IMR-90 (cell line): ENCODE results near the gene ISCU.

Experiments
- CTCF ChIP-seq: conservative IDR thresholded peaks from 2 replicates; pipeline ENCODE4 v1.5.1; 2012; ENCODE audit warnings: mild to moderate bottlenecking, low read depth, low read length, improper control_type of control experiment
- FOS ChIP-seq: fragments of 150-350 bp; IDR thresholded peaks from 2 replicates; pipeline ENCODE4 v1.6.1; 2016; ENCODE audit warnings: low read depth, low read length
- MAFK ChIP-seq: IDR thresholded peaks from 2 replicates; pipeline ENCODE4 v1.6.1; 2012; ENCODE audit warnings: low read depth, low read length, improper control_type of control experiment
- MXI1 ChIP-seq: IDR thresholded peaks from 2 replicates; pipeline ENCODE4 v1.6.1; 2012; ENCODE audit warnings: low read depth, mild to moderate bottlenecking, low read length, moderate library complexity, borderline replicate concordance
- POLR2A ChIP-seq: IDR thresholded peaks from 2 replicates; pipeline ENCODE4 v1.6.1; 2012; ENCODE audit warnings: mild to moderate bottlenecking, low read depth, low read length
- RAD21 ChIP-seq: IDR thresholded peaks from 2 replicates; pipeline ENCODE4 v1.6.1; 2012; ENCODE audit warnings: low read length, improper control_type of control experiment
- SMC3 ChIP-seq: fragments of 150-350 bp; IDR thresholded peaks from 2 replicates; pipeline ENCODE4 v1.6.1; 2016; ENCODE audit warnings: low read depth, mild to moderate bottlenecking, antibody characterized with exemption, low read length, moderate library complexity
- USF2 ChIP-seq: fragments of 150-350 bp; IDR thresholded peaks from 2 replicates; pipeline ENCODE4 v1.6.1; 2017; ENCODE audit warnings: mild to moderate bottlenecking, antibody characterized with exemption, low read length, low read depth

DNA sequence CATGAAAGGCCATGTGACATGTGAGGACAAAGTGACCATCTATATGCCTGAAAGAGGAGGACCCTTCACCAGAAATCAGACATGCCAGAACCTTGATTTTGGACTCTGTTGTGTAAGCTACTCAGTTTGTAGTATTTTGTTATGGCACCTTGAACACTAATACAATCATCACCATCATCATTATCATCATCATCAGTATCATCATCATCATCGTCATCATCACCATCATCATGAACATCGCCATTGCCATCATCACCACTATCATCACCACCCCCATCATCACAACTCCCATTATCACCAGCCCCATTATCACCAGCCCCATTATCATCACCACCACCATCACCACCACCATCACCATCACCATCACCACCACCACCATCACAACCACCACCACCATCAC, 15.9 kb downstream of the ISCU start:
- no peak for TF ChIP-seq CTCF
- no peak for TF ChIP-seq POLR2A
- no peak for TF ChIP-seq USF2
- no peak for TF ChIP-seq MAFK
- TF ChIP-seq FOS = no peak
- no peak for TF ChIP-seq MXI1
- TF ChIP-seq RAD21 = no peak
- no peak for TF ChIP-seq SMC3
